SK-N-MC (cell line): ENCODE results near the gene IPPK.

Experiments used
- DNase-seq: peaks from one replicate; pipeline ENCODE4 v3.0.0-alpha.2; 2011; ENCODE audit warnings: low read depth, low spot score
- H3K27ac ChIP-seq: fragments of 200-600 bp; sonication (generic); 2 replicates; pipeline ENCODE4 v1.5.1; 2016; ENCODE audit warnings: mixed run types
- H3K36me3 ChIP-seq: fragments of 200-600 bp; sonication (generic); 2 replicates; pipeline ENCODE4 v1.6.1; 2017; ENCODE audit warnings: antibody characterized with exemption, low read length, mixed read lengths; ENCODE audit not compliant: insufficient read depth
- H3K4me3 ChIP-seq: fragments of 200-600 bp; sonication (generic); 2 replicates; pipeline ENCODE4 v1.5.1; 2016
- H3K9ac ChIP-seq: fragments of 200-600 bp; sonication (generic); 2 replicates; pipeline ENCODE4 v1.8.0; 2017; ENCODE audit warnings: mixed run types, mixed read lengths; ENCODE audit not compliant: insufficient read length
- H3K9me3 ChIP-seq: fragments of 200-600 bp; sonication (generic); 2 replicates; pipeline ENCODE4 v1.6.1; 2017; ENCODE audit warnings: low read depth, mild to moderate bottlenecking, antibody characterized with exemption, low read length, moderate library complexity, mixed read lengths
- EZH2 ChIP-seq: fragments of 200-600 bp; sonication (generic); IDR thresholded peaks from one replicate; pipeline ENCODE4 v1.6.1; 2017; ENCODE audit warnings: antibody characterized with exemption
- FOXP2 ChIP-seq: optimal IDR thresholded peaks from 2 replicates; pipeline ENCODE3; 2011; ENCODE audit warnings: mild to moderate bottlenecking, moderate library complexity; ENCODE audit not compliant: insufficient read depth; ENCODE audit errors: extremely low read length, control extremely low read depth
- POLR2AphosphoS5 ChIP-seq: IDR thresholded peaks from 2 replicates; pipeline ENCODE4 v1.6.1; 2012; ENCODE audit warnings: mild to moderate bottlenecking, low read depth, low read length, borderline replicate concordance

Gene IPPK

DNA sequence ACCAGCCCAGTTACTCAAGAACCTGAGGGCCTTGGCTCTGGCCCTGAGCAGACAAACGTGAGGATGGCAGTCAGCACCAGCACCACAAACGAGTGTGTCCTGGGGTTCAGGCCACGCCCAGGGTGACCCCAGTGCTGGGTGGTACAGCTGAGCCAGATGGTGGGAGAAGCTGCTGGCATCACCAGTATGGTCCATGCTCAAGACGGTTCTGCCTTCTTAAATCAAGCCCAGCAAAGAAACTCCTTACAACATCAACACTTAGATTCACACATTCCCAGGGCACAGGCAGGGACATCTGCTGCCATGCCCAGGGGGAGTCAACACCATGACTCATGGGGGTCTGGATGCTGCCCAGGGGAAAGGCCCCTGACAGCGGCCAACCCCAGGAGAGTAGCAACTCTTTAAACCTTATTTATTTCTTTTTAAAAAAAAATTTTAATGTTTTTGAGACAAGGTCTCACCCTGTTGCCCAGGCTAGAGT, 31.3 kb downstream of the IPPK start:
- peaks cover 30% of the 10 kb centered on the region for H3K36me3 ChIP-seq
- no peak for TF ChIP-seq EZH2
- H3K9ac ChIP-seq = no peak overlapping the region
- DNase-seq = no peak
- H3K9me3 ChIP-seq = no peaks in the 10 kb centered on the region
- no peak overlapping the region for H3K4me3 ChIP-seq
- H3K27ac ChIP-seq = no peak overlapping the region

DNA sequence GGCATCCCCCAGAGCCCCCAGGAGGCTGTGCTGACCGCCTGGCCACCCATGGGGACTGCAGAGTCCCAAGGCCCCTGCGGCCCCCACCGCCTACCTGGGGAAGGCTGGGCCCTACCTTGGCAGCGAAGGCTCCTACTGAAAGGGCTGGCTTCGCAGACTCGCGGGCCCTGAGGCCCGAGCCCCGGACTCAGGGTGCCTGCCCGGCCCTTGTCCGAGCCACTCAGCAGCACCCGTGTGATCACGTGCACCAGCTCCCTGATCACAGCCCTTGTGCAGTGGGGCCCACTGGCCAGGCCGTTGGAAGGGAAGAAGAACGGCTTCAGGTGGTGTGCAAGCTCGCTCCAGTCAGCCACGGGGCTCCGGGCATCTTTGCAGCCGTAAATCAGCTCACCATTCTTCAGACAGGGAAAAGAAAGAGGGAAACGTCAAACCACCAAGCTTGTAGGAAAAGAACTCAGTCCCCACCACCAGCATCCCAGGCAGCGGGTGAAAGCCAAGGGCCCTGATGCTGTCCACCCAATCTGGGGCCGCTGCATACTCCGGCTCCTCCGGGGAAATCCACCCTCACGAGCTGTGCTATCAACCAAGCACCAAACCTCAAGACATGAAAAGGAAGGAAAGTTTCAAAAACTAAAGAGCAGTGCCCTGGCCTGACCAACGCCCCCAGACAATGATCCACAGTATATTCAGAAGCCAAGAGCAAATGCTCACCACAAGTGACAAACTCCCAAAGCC, 31.9 kb downstream of the IPPK start:
- no peaks in the 10 kb centered on the region for H3K9me3 ChIP-seq
- H3K9ac ChIP-seq = no peak overlapping the region
- peaks cover 29% of the 10 kb centered on the region for H3K36me3 ChIP-seq

DNA sequence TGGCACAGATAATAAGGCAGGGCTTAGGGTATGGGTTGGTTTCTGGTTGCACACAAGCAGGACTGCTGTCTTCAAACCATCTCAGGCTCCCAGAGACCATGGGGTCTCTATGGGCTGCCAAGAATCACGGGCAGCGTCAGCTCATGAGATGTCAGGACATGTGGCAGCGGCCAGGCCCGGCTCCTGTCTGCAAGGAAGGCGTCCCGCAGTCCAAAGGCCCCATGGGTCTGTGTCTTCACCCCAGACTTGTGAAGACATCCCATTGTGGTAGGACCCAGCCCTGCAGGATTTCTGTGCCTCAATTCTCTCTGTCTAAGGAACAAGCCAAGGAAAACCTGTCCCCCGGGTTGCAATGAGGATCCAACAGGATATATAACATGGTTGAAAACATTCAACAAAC, 32.6 kb downstream of the IPPK start:
- DNase-seq = no peak
- no peaks in the 10 kb centered on the region for H3K9me3 ChIP-seq
- H3K9ac ChIP-seq = no peak overlapping the region
- TF ChIP-seq POLR2AphosphoS5 (no peak), FOXP2 (no peak), EZH2 (no peak)
- H3K4me3 ChIP-seq = no peak overlapping the region
- peaks cover 27% of the 10 kb centered on the region for H3K36me3 ChIP-seq
- H3K27ac ChIP-seq = no peak overlapping the region

More for the DNA sequence above, 31.9 kb downstream of the IPPK start:
- no peak for TF ChIP-seq EZH2
- TF ChIP-seq FOXP2 = no peak
- TF ChIP-seq POLR2AphosphoS5 = no peak
- Histone ChIP-seq H3K4me3 (no peak overlapping the region), H3K27ac (no peak overlapping the region)
- no peak for DNase-seq

DNA sequence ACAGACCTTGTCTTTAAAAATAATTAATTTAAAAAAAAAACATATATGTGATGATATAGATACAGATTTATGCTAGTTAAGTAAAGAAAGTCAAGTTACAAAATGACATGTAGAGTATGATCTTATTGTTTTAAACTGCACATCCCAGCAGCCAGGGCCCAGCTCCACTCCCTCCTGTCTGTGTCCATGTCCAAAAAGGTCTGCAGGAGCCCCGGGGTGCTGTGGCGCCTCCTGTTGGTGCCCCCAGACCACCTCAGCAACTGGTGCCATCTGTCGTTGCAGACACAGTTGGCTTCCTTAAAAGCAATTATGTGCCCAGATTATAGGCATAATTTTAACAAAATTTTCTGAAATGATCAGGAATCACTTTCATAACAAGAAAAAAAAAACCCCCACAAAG, 33.3 kb downstream of the IPPK start:
- no peak overlapping the region for H3K27ac ChIP-seq
- H3K36me3 ChIP-seq = peaks cover 33% of the 10 kb centered on the region
- no peak for DNase-seq

DNA sequence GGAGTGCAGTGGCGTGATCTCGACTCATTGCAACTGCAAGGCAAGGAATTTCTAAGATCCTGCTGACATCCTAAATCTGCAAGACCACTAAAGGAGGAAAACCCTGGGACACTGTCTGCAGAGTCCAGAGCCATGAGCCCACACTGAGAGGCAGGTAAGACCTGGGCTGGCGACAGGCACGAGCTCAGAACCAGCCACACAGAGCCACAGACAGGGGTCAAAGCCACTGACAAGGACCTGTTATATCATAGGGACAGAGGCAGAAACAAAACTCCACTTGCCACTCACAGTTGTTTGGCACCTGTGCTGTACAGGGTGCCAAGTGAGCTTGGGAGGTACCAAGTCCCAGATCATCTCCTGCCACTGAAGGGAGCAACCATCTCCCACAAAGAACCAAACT, 34.2 kb downstream of the IPPK start:
- H3K27ac ChIP-seq = no peak overlapping the region
- no peak overlapping the region for H3K4me3 ChIP-seq
- no peak overlapping the region for H3K9ac ChIP-seq
- no peak for TF ChIP-seq POLR2AphosphoS5
- TF ChIP-seq EZH2 = no peak
- no peak for TF ChIP-seq FOXP2
- H3K9me3 ChIP-seq = no peaks in the 10 kb centered on the region
- H3K36me3 ChIP-seq = peaks cover 37% of the 10 kb centered on the region
- no peak for DNase-seq

More for the DNA sequence above, 33.3 kb downstream of the IPPK start:
- Histone ChIP-seq H3K9ac (no peak overlapping the region), H3K9me3 (no peaks in the 10 kb centered on the region), H3K4me3 (no peak overlapping the region)
- TF ChIP-seq FOXP2 = no peak
- TF ChIP-seq EZH2 = no peak
- TF ChIP-seq POLR2AphosphoS5 = no peak

DNA sequence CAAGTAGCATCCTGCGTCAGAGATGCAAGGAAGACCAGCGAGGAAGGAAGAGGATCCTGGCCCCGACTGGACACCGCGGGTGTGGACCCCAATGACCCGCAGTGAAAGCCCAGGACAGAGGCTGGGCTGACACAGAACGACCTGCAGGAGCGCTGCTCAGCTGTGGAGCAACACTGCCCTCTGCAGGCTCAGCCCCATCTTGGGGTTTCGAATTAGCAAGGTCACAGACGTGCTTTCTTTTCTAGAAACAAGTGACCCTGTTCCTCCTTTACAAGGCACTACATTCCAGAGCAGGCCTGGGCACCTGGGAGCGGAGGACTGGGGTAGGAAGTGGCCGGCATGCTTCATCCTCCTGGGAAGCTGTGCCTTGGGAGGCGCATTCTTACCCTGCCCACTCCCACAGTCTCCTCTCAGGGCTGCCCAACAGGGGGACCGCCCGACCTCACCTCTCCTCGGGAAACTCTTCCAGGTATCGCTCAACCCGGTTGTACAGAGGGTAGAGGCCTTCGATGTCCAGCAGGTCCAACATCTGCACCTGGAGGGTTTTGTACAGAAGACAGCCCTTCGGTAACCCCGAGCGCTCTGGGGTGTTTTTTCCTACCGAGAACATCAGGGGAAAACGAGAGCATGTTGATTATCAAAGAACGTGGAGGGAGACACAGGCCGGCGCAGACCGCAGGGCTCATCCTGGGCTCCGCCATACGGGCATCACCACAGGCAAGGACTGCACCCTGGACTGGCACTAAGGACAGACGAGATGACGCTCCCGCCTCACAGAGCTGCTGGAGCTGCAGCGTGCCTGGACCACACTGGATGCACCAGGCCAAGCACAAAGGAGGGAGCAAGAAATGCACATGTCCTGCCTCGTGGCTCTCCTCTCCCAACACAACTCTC, 35.0 kb downstream of the IPPK start:
- peaks cover 44% of the 10 kb centered on the region for H3K36me3 ChIP-seq
- DNase-seq = peak; percentile 5
- no peaks in the 10 kb centered on the region for H3K9me3 ChIP-seq
- H3K9ac ChIP-seq = no peak overlapping the region
- H3K4me3 ChIP-seq = no peak overlapping the region
- H3K27ac ChIP-seq = no peak overlapping the region
- TF ChIP-seq EZH2 = no peak
- no peak for TF ChIP-seq POLR2AphosphoS5
- TF ChIP-seq FOXP2 = no peak

DNA sequence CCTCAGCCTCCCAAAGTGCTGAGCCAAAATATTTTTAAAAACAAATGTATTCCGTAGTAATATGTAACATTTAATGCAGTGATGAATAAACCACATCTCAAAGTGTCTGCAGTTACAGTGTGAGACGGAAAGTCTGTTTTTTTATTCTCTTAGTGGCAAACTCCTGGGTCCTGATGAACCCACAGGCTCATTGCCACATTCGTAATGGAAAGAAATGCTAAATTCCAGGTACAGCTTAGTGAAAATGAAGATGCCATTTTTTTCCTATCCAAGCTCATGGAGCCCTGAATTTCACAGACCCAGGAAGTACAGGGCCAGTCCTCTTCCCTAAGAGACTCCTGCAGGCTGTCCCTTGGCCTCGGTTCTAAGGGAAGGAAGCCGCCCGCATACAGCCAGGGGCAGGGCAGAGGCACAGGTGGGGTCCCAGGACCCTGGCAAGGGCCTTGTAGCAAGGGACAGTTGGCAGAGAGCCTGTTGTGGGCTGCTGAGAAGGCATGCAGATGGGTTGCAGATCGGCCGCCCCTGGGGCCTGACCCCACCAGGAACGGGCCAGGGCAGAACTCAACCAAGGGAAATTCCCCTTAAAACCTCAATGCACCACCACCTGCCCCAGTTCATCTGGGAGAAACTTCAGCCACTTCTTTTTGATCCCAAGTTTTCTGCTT, 36.2 kb downstream of the IPPK start:
- H3K36me3 ChIP-seq = peaks cover 48% of the 10 kb centered on the region
- H3K9me3 ChIP-seq = no peaks in the 10 kb centered on the region
- no peak overlapping the region for H3K4me3 ChIP-seq
- TF ChIP-seq POLR2AphosphoS5 (no peak), FOXP2 (no peak), EZH2 (no peak)
- no peak for DNase-seq
- no peak overlapping the region for H3K9ac ChIP-seq
- no peak overlapping the region for H3K27ac ChIP-seq

DNA sequence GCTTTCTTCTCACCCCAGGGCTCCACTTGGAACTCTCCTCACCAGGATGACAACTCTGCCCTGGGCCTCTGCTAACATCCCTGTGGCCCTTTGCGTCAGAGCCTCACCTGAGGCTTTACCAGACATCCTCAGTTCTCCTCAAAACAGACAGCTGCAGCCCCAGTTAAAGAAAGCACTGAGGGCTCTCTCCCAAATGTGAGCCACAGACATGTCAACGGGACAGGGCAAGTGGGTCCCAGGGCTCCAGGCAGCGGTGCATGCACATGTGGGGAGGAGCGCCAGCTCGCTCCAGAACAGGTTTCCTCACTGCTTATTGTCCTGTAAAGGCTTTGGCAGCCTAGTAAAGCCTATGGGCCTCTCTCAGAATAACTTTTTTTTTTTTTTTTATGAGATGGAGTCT, 37.3 kb downstream of the IPPK start:
- no peak overlapping the region for H3K27ac ChIP-seq
- H3K9ac ChIP-seq = no peak overlapping the region
- no peak overlapping the region for H3K4me3 ChIP-seq
- DNase-seq = no peak
- no peaks in the 10 kb centered on the region for H3K9me3 ChIP-seq
- TF ChIP-seq FOXP2 (no peak), EZH2 (no peak), POLR2AphosphoS5 (no peak)
- H3K36me3 ChIP-seq = peaks cover 55% of the 10 kb centered on the region
